ENCODE data around the gene KRT40. TPM values are rescaled to one million over a fixed set of nuclear protein-coding genes. Genes with fewer than 3 reads are reported as not detected.
A peak's percentile ranks its signal among the peaks of the same experiment; 100 is the strongest.

Gene KRT40
- total and polyA plus RNA-seq, 2 of the 8 experiments (the other 6 are each of a cell fraction or from before 2014, with no cell fraction given), result not detected

GRCh38 chr17:40936976-40937375 lies 47.1 kb downstream of the KRT40 start:
- ChIA-PET CTCF (ENCODE audit: partially characterized antibody) (interaction anchor here (0.6 to 0.7 kb wide), 2 partner anchors 366 to 1825 kb away, joined by 3 read pairs; no protein-coding TSS in a partner anchor), POLR2A (ENCODE audit: partially characterized antibody) (interaction anchor here (1.0 to 1.1 kb wide), 2 partner anchors 21 to 42 kb away, joined by 3 to 4 read pairs; no protein-coding TSS in a partner anchor)
- Histone ChIP-seq H2AFZ (ENCODE audit: low read length) (peak overlapping the region; percentile 64), H3K23me2 (ENCODE audit: low read depth, low read length) (0 out of 2 replicates have a peak, but pooled peaks cover 2% of the 10 kb centered on the region), H4K8ac (ENCODE audit: extremely low read depth, insufficient read depth, low read length) (no peak overlapping the region), H3K9ac (replicated peaks in 1 of 4; ENCODE audit: extremely low read depth in 1 of 4, low read depth in 3 of 4, low read length in 3 of 4) (peak overlapping the region in 1 of 4 experiments; percentile 10; a peak in 1 of 7 replicates), H3K79me2 (ENCODE audit: control insufficient read depth in 1 of 2, insufficient read depth in 2 of 2, low read length in 2 of 2) (no peaks in the 10 kb centered on the region), H2BK5ac (ENCODE audit: low read depth, low read length) (no peak overlapping the region), H2AK5ac (ENCODE audit: low read depth, low read length) (no peak overlapping the region), H4K91ac (replicated peaks; ENCODE audit: insufficient read length, low read length) (no peak overlapping the region), H3K18ac (ENCODE audit: extremely low read depth, low read length) (no peak overlapping the region; the same call in 1 of the 2 replicates), H3K4me2 (ENCODE audit: insufficient read depth in 1 of 2, low read depth in 2 of 2, low read length in 2 of 2) (no peak overlapping the region), H3K4me3 (ENCODE audit: extremely low read depth in 1 of 4, insufficient read depth in 2 of 4, low read depth in 3 of 4, low read length in 4 of 4) (no peak overlapping the region), H4K5ac (ENCODE audit: insufficient read length, low read depth, low read length) (no peak overlapping the region), H2BK20ac (ENCODE audit: low read length) (no peak overlapping the region), H3K4me1 (replicated peaks in 1 of 4; ENCODE audit: control insufficient read depth in 3 of 4, insufficient read depth in 4 of 4, low read length in 3 of 4) (peaks cover 0 to 4% (median 0%) of the 10 kb centered on the region in 4 experiments; a peak in 2 of 7 replicates), H2BK120ac (replicated peaks; ENCODE audit: low read depth, low read length) (no peak overlapping the region), H3K14ac (ENCODE audit: insufficient read length) (no peak overlapping the region), H3K9me3 (ENCODE audit: insufficient read depth in 2 of 2, low read depth in 1 of 2, low read length in 1 of 2) (no peaks in the 10 kb centered on the region), H3K23ac (ENCODE audit: insufficient read length) (no peak overlapping the region), H4K20me1 (replicated peaks in 1 of 2; ENCODE audit: control insufficient read depth in 1 of 2, insufficient read depth in 2 of 2, low read length in 2 of 2) (no peaks in the 10 kb centered on the region), H3K79me1 (ENCODE audit: low read depth, low read length) (no peaks in the 10 kb centered on the region), H3K56ac (replicated peaks; ENCODE audit: insufficient read length, low read depth, low read length) (no peak overlapping the region), H3K36me3 (ENCODE audit: control insufficient read depth in 2 of 4, insufficient read depth in 4 of 4, low read length in 3 of 4) (no peaks in the 10 kb centered on the region), H3K27ac (ENCODE audit: low read depth, low read length) (no peak overlapping the region), H2BK15ac (ENCODE audit: low read length) (no peak overlapping the region), H3K4ac (replicated peaks; ENCODE audit: insufficient read length, low read depth, low read length) (no peak overlapping the region), H3K27me3 (replicated peaks in 1 of 4; ENCODE audit: control insufficient read depth in 3 of 4, extremely low read depth in 1 of 4, insufficient read depth in 3 of 4, low read length in 3 of 4) (no peaks in the 10 kb centered on the region), H2BK12ac (ENCODE audit: low read depth, low read length) (no peak overlapping the region; the same call in 1 of the 2 replicates)
- FAIRE-seq, result no peak
- 82% methylated on average over 5 of the region's 5 CpGs; no CpG with 5 or more reads in 1 of the 2 experiments for WGBS, 2 experiments (ENCODE audit: extremely low coverage in 1 of 2, insufficient coverage in 1 of 2, insufficient read length in 1 of 2, insufficient replicate concordance in 2 of 2, low coverage in 1 of 2, low lambda C conversion rate in 2 of 2, missing lambda C conversion rate in 1 of 2)
- DNase-seq (ENCODE audit: low read depth in 1 of 2, low spot score in 2 of 2), result no peak
- TF ChIP-seq TEAD4 (IDR thresholded peaks at IDR 0.05; ENCODE audit: low read depth, low read length) (no peak), FOSL1 (IDR thresholded peaks at IDR 0.05; ENCODE audit: insufficient read depth, low read depth, low read length) (no peak), YY1 (IDR thresholded peaks at IDR 0.05; ENCODE audit: low read depth, low read length) (no peak), EP300 (IDR thresholded peaks at IDR 0.05; ENCODE audit: borderline replicate concordance in 1 of 2, low read depth in 2 of 2, low read length in 2 of 2) (no peak), SUZ12 (IDR thresholded peaks at IDR 0.05; ENCODE audit: low read length) (no peak), SP4 (IDR thresholded peaks at IDR 0.05; ENCODE audit: low read length) (no peak), HDAC2 (IDR thresholded peaks at IDR 0.05; ENCODE audit: borderline replicate concordance in 1 of 2, low read depth in 2 of 2, low read length in 2 of 2) (no peak), E2F6 (IDR thresholded peaks at IDR 0.05) (no peak), SIRT6 (IDR thresholded peaks at IDR 0.05; ENCODE audit: low read length) (no peak), BCL11A (IDR thresholded peaks at IDR 0.05; ENCODE audit: low read depth in 2 of 2, low read length in 2 of 2) (no peak), CHD2 (IDR thresholded peaks at IDR 0.05; ENCODE audit: low read length) (no peak), EGR1 (IDR thresholded peaks at IDR 0.05; ENCODE audit: borderline replicate concordance, low read depth, low read length) (no peak), SIN3A (conservative IDR thresholded peaks at IDR 0.05 in 1 of 2, IDR thresholded peaks at IDR 0.05 in 1 of 2; ENCODE audit: low read depth in 1 of 2, low read length in 2 of 2) (no peak)

All from H1 (cell line).